OCI-LY7 (cell line): ENCODE data around the gene PTDSS2. TPM values are rescaled to one million over a fixed set of nuclear protein-coding genes. Genes with fewer than 3 reads are reported as not detected.

Experiments used
- BruUV-seq: library from RNA; stranded (reverse); fragments of 400-500 nt; replicated peaks from 2 replicates; lab custom pipeline; 2021; lab: Mats Ljungman, UMichigan
- CTCF ChIA-PET: fragments of 300-600 bp; sonication (Branson Sonifier 250); formaldehyde crosslinking; loops from one replicate; lab custom pipeline; 2022; ENCODE audit warnings: antibody characterized with exemption; ENCODE audit not compliant: unreplicated experiment; lab: Charles Lee
- POLR2A ChIA-PET: fragments of 300-600 bp; sonication (Branson Sonifier 250); formaldehyde crosslinking; loops from one replicate; lab custom pipeline; 2022; ENCODE audit warnings: antibody characterized with exemption; lab: Charles Lee
- DNase-seq: peaks from one replicate; pipeline ENCODE4 v3.0.0-alpha.2; 2015; ENCODE audit warnings: low spot score
- H2AFZ ChIP-seq: fragments of 200-600 bp; sonication (generic), shearing (Covaris generic); 2 replicates; pipeline ENCODE4 v1.6.1; 2014; ENCODE audit warnings: mild to moderate bottlenecking, antibody characterized with exemption, low read length, moderate library complexity
- H3K27ac ChIP-seq: fragments of 200-600 bp; sonication (generic); 2 replicates; pipeline ENCODE4 v1.5.1; 2014; ENCODE audit warnings: mixed run types, low read depth, mild to moderate bottlenecking, moderate library complexity, low read length, inconsistent platforms; ENCODE audit not compliant: poor library complexity, severe bottlenecking
- H3K36me3 ChIP-seq: fragments of 200-600 bp; sonication (generic); 2 replicates; pipeline ENCODE4 v1.6.1; 2014; ENCODE audit warnings: mild to moderate bottlenecking, antibody characterized with exemption, low read length, moderate library complexity, mixed read lengths; ENCODE audit not compliant: insufficient read depth
- H3K4me1 ChIP-seq: fragments of 200-600 bp; sonication (generic); 2 replicates; pipeline ENCODE4 v1.5.1; 2014; ENCODE audit warnings: mild to moderate bottlenecking, low read length; ENCODE audit not compliant: insufficient read depth, poor library complexity, severe bottlenecking
- H3K4me2 ChIP-seq: fragments of 200-600 bp; sonication (generic); 2 replicates; pipeline ENCODE4 v1.6.1; 2014; ENCODE audit warnings: mild to moderate bottlenecking, low read length
- H3K4me3 ChIP-seq: fragments of 200-600 bp; sonication (generic); 2 replicates; pipeline ENCODE4 v1.5.1; 2014; ENCODE audit warnings: mild to moderate bottlenecking, low read depth, low read length; ENCODE audit not compliant: poor library complexity, severe bottlenecking
- H3K79me2 ChIP-seq: fragments of 200-600 bp; sonication (generic); 2 replicates; pipeline ENCODE4 v1.6.1; 2016; ENCODE audit warnings: low read depth, mild to moderate bottlenecking, low read length, moderate library complexity, mixed read lengths; ENCODE audit not compliant: insufficient read depth
- H3K9me2 ChIP-seq: fragments of 200-600 bp; sonication (generic); 2 replicates; pipeline ENCODE4 v1.6.1; 2016; ENCODE audit warnings: mild to moderate bottlenecking, low read length, mixed read lengths; ENCODE audit not compliant: insufficient read depth
- H3K9me3 ChIP-seq: fragments of 200-600 bp; sonication (generic); 2 replicates; pipeline ENCODE4 v1.6.1; 2014; ENCODE audit warnings: mild to moderate bottlenecking, mixed run types, low read length, mixed read lengths
- H4K20me1 ChIP-seq: fragments of 200-600 bp; sonication (generic); 2 replicates; pipeline ENCODE4 v1.6.1; 2014; ENCODE audit warnings: mild to moderate bottlenecking, antibody characterized with exemption, low read length, moderate library complexity, mixed read lengths; ENCODE audit not compliant: insufficient read depth
- CTCF ChIP-seq: fragments of 200-600 bp; sonication (generic); conservative IDR thresholded peaks from 2 replicates; pipeline ENCODE4 v1.5.1; 2014; ENCODE audit warnings: mild to moderate bottlenecking, antibody characterized with exemption, low read length, moderate library complexity, mixed read lengths
- EZH2phosphoT487 ChIP-seq: fragments of 200-600 bp; sonication (generic); IDR thresholded peaks from 2 replicates; pipeline ENCODE4 v1.6.1; 2018; ENCODE audit warnings: low read depth, borderline replicate concordance, mild to moderate bottlenecking, mixed run types, antibody characterized with exemption, low read length, moderate library complexity, mixed read lengths
- intact Hi-C: fragments of 100-400 bp; cut with micrococcal nuclease; formaldehyde crosslinking; loops from one replicate; pipeline ENCODE4 v1.10.0; 2022; ENCODE audit not compliant: unreplicated experiment
- total RNA-seq, 2 experiments: library from RNA; depleted of rRNA in 1 of 2; stranded (reverse); fragments of >200 nt in 1 of 2; shearing (Covaris generic) in 1 of 2; gene quantifications; 2 replicates each; pipeline ENCODE4 v1.2.3, GENCODE V29; 2014 to 2022

PTDSS2 gene
- total RNA-seq, 2 experiments from 2014 or later = 27.8 to 32.7 TPM

GRCh38 chr11:419248-420005 is 30.7 kb upstream of the PTDSS2 start:
- H3K36me3 ChIP-seq = no peaks in the 10 kb centered on the region
- no peaks in the 10 kb centered on the region for H3K79me2 ChIP-seq
- no peaks in the 10 kb centered on the region for H3K9me2 ChIP-seq
- intact Hi-C loops = no loop called here
- TF ChIP-seq EZH2phosphoT487 = no peak
- no peak for TF ChIP-seq CTCF
- H4K20me1 ChIP-seq = no peaks in the 10 kb centered on the region
- no peak overlapping the region for H3K4me3 ChIP-seq
- no peak overlapping the region for H3K4me2 ChIP-seq
- no peak overlapping the region for H3K27ac ChIP-seq
- H3K4me1 ChIP-seq = peaks cover 16% of the 10 kb centered on the region
- POLR2A ChIA-PET = no interaction called here
- no peak overlapping the region for H2AFZ ChIP-seq
- H3K9me3 ChIP-seq = no peaks in the 10 kb centered on the region
- CTCF ChIA-PET = no interaction called here
- no TSS peak for BruUV-seq
- no peak for DNase-seq

DNA sequence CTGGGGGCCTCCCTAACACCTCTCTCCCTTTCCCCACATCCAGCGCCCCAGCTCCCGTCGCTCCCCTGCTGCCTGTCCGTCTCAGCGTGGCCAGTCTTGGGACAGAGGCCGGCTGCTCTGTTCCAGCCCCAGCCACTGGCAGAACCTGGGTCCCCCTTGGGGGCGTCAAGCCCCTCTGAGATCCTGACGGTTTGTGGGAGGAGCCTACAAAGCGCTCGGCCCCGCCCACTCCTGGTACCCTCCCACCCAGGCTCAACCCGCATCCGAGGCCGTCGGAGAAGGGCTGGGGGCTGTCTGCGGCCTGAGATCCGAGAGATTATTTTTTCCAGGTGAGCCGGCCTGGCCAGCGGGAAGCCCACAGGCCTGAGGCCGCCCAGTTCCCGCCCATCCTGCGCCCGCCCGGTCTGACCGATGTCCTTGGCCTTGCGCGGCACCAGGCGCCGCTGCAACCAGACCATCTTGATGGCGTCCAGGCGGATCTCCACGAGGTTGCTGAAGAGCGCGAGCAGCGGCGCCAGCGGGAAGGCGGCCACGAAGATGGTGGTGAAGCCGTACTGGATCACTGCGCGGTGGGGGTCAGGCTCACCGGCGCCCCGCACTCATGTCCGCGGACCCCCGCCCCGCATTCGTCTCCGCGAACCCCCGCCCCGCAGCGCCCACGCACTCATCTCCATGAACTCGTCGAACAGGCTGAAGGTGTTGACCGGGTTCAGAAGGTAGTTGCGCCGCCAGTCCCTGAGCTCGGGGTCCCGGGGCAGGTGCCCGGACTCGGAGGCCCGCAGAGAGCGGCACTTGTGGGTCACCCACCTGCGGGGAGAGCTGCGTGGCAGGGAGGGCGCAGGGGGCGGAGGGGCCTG is 29.8 kb upstream of the PTDSS2 start:
- BruUV-seq = no TSS peak
- POLR2A ChIA-PET = no interaction called here
- DNase-seq = no peak

More for the DNA sequence above, 29.8 kb upstream of the PTDSS2 start:
- no peak overlapping the region for H3K27ac ChIP-seq
- no peaks in the 10 kb centered on the region for H3K79me2 ChIP-seq
- CTCF ChIA-PET = no interaction called here
- H2AFZ ChIP-seq = no peak overlapping the region
- no peaks in the 10 kb centered on the region for H3K36me3 ChIP-seq
- H3K9me3 ChIP-seq = no peaks in the 10 kb centered on the region
- H3K4me2 ChIP-seq = no peak overlapping the region
- peaks cover 8% of the 10 kb centered on the region for H3K4me1 ChIP-seq
- no peaks in the 10 kb centered on the region for H3K9me2 ChIP-seq
- no peaks in the 10 kb centered on the region for H4K20me1 ChIP-seq
- intact Hi-C loops = no loop called here
- TF ChIP-seq EZH2phosphoT487 = no peak
- no peak for TF ChIP-seq CTCF
- H3K4me3 ChIP-seq = no peak overlapping the region
